K562 (cell line): ENCODE data around the gene ERC2. TPM values are rescaled to one million over a fixed set of nuclear protein-coding genes. Genes with fewer than 3 reads are reported as not detected.

ENCODE experiments used
- ATAC-seq: fragments of 200-7000 bp; cut with Tn5 transposase; 3 replicates; pipeline ENCODE4 v1.9.1; 2020; ENCODE audit warnings: moderate library complexity
- BruUV-seq: library from RNA; stranded (reverse); fragments of 400-500 nt; replicated peaks from 2 replicates; lab custom pipeline; 2021; lab: Mats Ljungman, UMichigan
- CTCF ChIA-PET: fragments of 300-600 bp; formaldehyde crosslinking; extraction: SDS; loops from one replicate; lab custom pipeline; 2021; ENCODE audit warnings: low intra/inter-chr PET ratio; lab: Yijun Ruan, JAX
- POLR2A ChIA-PET: fragments of 300-600, 350-650 bp; sonication (Branson Sonifier 250); formaldehyde crosslinking; extraction: SDS; loops from one replicate; lab custom pipeline; 2021; ENCODE audit warnings: antibody characterized with exemption, inconsistent platforms; lab: Yijun Ruan, JAX
- DNase-seq, 4 experiments: peaks; one replicate each; pipeline versions ENCODE4 v3.0.0 to v3.0.0-alpha.2; 2011 to 2018; ENCODE audit warnings: low spot score in 3 of 4, mixed read lengths in 3 of 4; ENCODE audit errors: extremely low read depth in 1 of 4
- FAIRE-seq: peaks from 2 replicates; lab custom pipeline; 2011; peaks lifted over from hg19 to GRCh38; lab: Jason Lieb, UNC
- H2AFZ ChIP-seq: 2 replicates; pipeline ENCODE4 v1.6.0; 2011; ENCODE audit warnings: low read depth, low read length, control low read depth, inconsistent platforms
- H3K27ac ChIP-seq: fragments of 200-600 bp; 3 replicates; pipeline ENCODE4 v1.8.0; 2011; ENCODE audit warnings: low read depth, mild to moderate bottlenecking, control low read depth, inconsistent platforms, low read length, moderate library complexity, mixed read lengths; ENCODE audit errors: extremely low read depth
- H3K27me3 ChIP-seq, 2 experiments: fragments of 300-600 bp in 1 of 2; 2 replicates in 1 of 2; 3 replicates in 1 of 2; pipeline versions ENCODE4 v1.6.0 to v1.8.0; 2011; ENCODE audit warnings: inconsistent platforms in 2 of 2, low read length in 2 of 2, mild to moderate bottlenecking in 1 of 2, mixed read lengths in 1 of 2, moderate library complexity in 1 of 2; ENCODE audit not compliant: control insufficient read depth in 2 of 2, insufficient read depth in 2 of 2
- H3K36me3 ChIP-seq: fragments of 300-600 bp; 3 replicates; pipeline ENCODE4 v1.8.0; 2011; ENCODE audit warnings: mild to moderate bottlenecking, low read length, inconsistent platforms; ENCODE audit not compliant: control insufficient read depth, insufficient read depth
- H3K4me1 ChIP-seq, 2 experiments: fragments of 200-600 bp in 1 of 2; replicated peaks in 1 of 2; 2 replicates in 1 of 2; 3 replicates in 1 of 2; pipeline versions ENCODE4 v1.5.1 to v1.8.0; 2011; ENCODE audit warnings: inconsistent platforms in 2 of 2, low read length in 2 of 2, mild to moderate bottlenecking in 1 of 2, mixed read lengths in 1 of 2, moderate library complexity in 1 of 2; ENCODE audit not compliant: control insufficient read depth in 2 of 2, insufficient read depth in 2 of 2
- H3K4me2 ChIP-seq: 2 replicates; pipeline ENCODE4 v1.6.1; 2011; ENCODE audit warnings: low read length, control low read depth, inconsistent platforms, mixed read lengths; ENCODE audit not compliant: insufficient read depth
- H3K4me3 ChIP-seq: fragments of 200-600 bp; sonication (generic), shearing (Covaris generic); 2 replicates; pipeline ENCODE4 v1.5.1; 2016; ENCODE audit warnings: control low read depth, inconsistent platforms
- H3K79me2 ChIP-seq: fragments of 200-600 bp; 3 replicates; pipeline ENCODE4 v1.8.0; 2011; ENCODE audit warnings: low read length, inconsistent platforms; ENCODE audit not compliant: control insufficient read depth, insufficient read depth
- H3K9ac ChIP-seq, 2 experiments: 2 replicates each; pipeline versions ENCODE4 v1.6.0 to v1.6.1; 2011; ENCODE audit warnings: low read depth in 2 of 2, low read length in 2 of 2, control low read depth in 1 of 2, inconsistent platforms in 1 of 2, mild to moderate bottlenecking in 1 of 2, mixed read lengths in 1 of 2; ENCODE audit not compliant: insufficient read depth in 1 of 2
- H3K9me1 ChIP-seq: one replicate; pipeline ENCODE4 v1.6.0; 2011; ENCODE audit warnings: inconsistent platforms, mild to moderate bottlenecking, low read length, moderate library complexity; ENCODE audit not compliant: control insufficient read depth, insufficient read depth
- H3K9me3 ChIP-seq: replicated peaks from 2 replicates; pipeline ENCODE4 v1.5.1; 2011; ENCODE audit warnings: low read depth, low read length, inconsistent platforms; ENCODE audit not compliant: control insufficient read depth, insufficient read depth
- H4K20me1 ChIP-seq: replicated peaks from 2 replicates; pipeline ENCODE4 v1.6.1; 2011; ENCODE audit warnings: low read length, inconsistent platforms, mixed read lengths; ENCODE audit not compliant: control insufficient read depth, insufficient read depth
- ESRRA ChIP-seq: fragments of 450-650 bp; IDR thresholded peaks from 2 replicates; pipeline ENCODE4 v1.6.1; 2014; ENCODE audit warnings: low read depth, mild to moderate bottlenecking, moderate library complexity, borderline replicate concordance
- MYBL2 ChIP-seq, 2 experiments: fragments of 450-650 bp in 1 of 2; sonication (generic) in 1 of 2; formaldehyde crosslinking in 1 of 2; IDR thresholded peaks; 2 replicates each; pipeline versions ENCODE4 v1.6.1 to v1.8.1; 2017 to 2022; ENCODE audit warnings: borderline replicate concordance in 1 of 2, inconsistent platforms in 1 of 2, low read depth in 1 of 2, mild to moderate bottlenecking in 1 of 2, missing genetic modification reagents in 1 of 2, moderate library complexity in 1 of 2
- NCOA2 ChIP-seq, 2 experiments: fragments of 450-650 bp; IDR thresholded peaks; 2 replicates each; pipeline ENCODE4 v1.6.1; 2018; ENCODE audit warnings: mild to moderate bottlenecking in 2 of 2, moderate library complexity in 1 of 2; ENCODE audit not compliant: partially characterized antibody in 2 of 2
- PCBP1 ChIP-seq: fragments of 200-400 bp; formaldehyde crosslinking; IDR thresholded peaks from 2 replicates; pipeline ENCODE4 v1.6.1; 2018; ENCODE audit warnings: mild to moderate bottlenecking, low read depth, low read length; ENCODE audit not compliant: poor library complexity, severe bottlenecking
- SAFB ChIP-seq: fragments of 200-400 bp; formaldehyde crosslinking; IDR thresholded peaks from 2 replicates; pipeline ENCODE4 v1.6.1; 2017; ENCODE audit warnings: low read depth, low read length, borderline replicate concordance
- SMARCA5 ChIP-seq: fragments of 450-650 bp; IDR thresholded peaks from 2 replicates; pipeline ENCODE4 v1.6.1; 2016
- ZFP36 ChIP-seq: fragments of 150-350 bp; IDR thresholded peaks from 2 replicates; pipeline ENCODE4 v1.6.1; 2018; ENCODE audit warnings: low read length, low read depth; ENCODE audit not compliant: partially characterized antibody
- ZNF134 ChIP-seq: fragments of 250-450 bp; sonication (Bioruptor Pico); conservative IDR thresholded peaks from 2 replicates; pipeline ENCODE4 v1.4.0; 2020
- ZSCAN29 ChIP-seq: fragments of 450-650 bp; IDR thresholded peaks from 2 replicates; pipeline ENCODE4 v1.6.1; 2017
- WGBS: fragments of 100-300 bp; shearing (Covaris generic); methylation state at CpG from one replicate; pipeline ENCODE4 v1.1.6; 2016; ENCODE audit warnings: low coverage, mixed read lengths; ENCODE audit not compliant: insufficient coverage; ENCODE audit errors: missing lambda C conversion rate; 5-methylcytosine and 5-hydroxymethylcytosine counted together
- in situ Hi-C: fragments of 300-500 bp; cut with MboI; formaldehyde crosslinking; loops from 4 replicates; pipeline ENCODE4 v1.15.0; 2018; ENCODE audit warnings: inconsistent platforms, mixed read lengths
- intact Hi-C: fragments of 100-400 bp; cut with micrococcal nuclease; formaldehyde crosslinking; loops from 2 replicates; pipeline ENCODE4 v1.14.2; 2022
- polyA plus RNA-seq, 8 experiments: library from polyadenylated mRNA; depleted of rRNA in 4 of 8; stranded (reverse) in 5 of 8; unstranded in 3 of 8; fragments of >200 nt; fragmentation: Nextera tagmentation in 2 of 8; fragmentation: Illumina TruSeq in 1 of 8; extraction: Ambion mirVana in 2 of 8; extraction: Trizol in 1 of 8; gene quantifications; 2 replicates each; pipeline versions ENCODE4 v1.2.1 to v1.2.3, GENCODE V29; 2011 to 2014; ENCODE audit warnings: inconsistent platforms in 1 of 8, missing spikeins in 1 of 8
- total RNA-seq, 7 experiments: library from RNA; depleted of rRNA in 6 of 7; stranded (reverse); fragments of >200 nt in 6 of 7; fragmentation: Illumina TruSeq in 2 of 7; extraction: Trizol in 2 of 7; gene quantifications; 2 replicates each; pipeline versions ENCODE4 v1.2.1 to v1.2.3, GENCODE V29; 2011 to 2021; ENCODE audit warnings: low replicate concordance in 1 of 7
- TF ChIP-seq, protein P1 (sequence below): fragments of 150-350 bp; IDR thresholded peaks from 2 replicates; pipeline ENCODE4 v1.6.1; 2014; ENCODE audit warnings: low read depth, mild to moderate bottlenecking, low read length, borderline replicate concordance
- TF ChIP-seq, protein P2 (sequence below): fragments of 450-650 bp; IDR thresholded peaks from 2 replicates; pipeline ENCODE4 v1.6.1; 2016; ENCODE audit warnings: borderline replicate concordance

The ERC2 gene
- total and polyA plus RNA-seq, 9 of the 15 experiments (the other 6 are each of a cell fraction or from before 2014, with no cell fraction given): 0.04 to 0.18 (median 0.07) TPM; not detected in 2

DNA sequence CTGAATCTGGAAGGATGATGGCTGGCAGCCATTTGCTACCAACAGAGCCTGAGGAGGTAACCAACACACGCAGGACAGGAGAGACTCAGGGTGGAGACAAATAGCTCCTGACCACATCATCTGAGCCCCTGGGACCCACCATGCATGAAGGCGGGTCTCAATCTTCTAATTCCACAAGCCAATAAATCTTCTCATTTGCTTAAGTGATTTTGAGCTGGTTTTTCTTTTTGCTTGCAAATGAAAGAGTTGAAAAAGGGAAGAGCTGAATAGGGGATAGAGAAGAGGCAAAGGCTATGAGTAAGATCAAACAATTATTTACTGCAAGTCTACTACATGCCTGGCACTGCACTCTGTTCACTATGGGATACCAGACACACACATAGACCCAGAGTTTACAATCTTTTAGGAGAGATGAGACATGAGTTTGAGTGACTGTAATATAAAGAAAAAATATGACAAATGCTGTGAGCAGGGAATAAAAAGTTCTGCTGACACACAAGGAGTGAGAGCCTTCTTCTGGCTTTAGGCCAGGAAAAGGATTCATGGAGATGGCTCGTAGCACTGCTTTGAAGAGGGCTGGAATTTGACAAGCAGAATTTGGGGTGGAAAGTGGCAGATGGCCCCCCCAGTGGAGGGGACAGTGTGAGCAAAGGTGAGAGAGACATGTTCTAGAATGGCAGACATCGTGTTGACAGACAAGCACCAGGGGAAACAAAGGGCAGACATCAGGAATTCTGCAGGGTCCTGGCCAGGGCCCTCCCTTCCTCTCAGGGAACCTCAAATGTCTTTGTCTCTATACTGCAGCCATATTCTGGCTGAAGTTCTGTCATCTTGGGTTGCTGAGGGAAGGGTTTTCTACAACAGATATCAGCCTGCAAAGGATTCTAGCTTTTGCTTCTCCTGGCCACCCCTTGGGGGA is 911.4 kb downstream of the ERC2 start (continued):
- TF ChIP-seq, protein P1, sequence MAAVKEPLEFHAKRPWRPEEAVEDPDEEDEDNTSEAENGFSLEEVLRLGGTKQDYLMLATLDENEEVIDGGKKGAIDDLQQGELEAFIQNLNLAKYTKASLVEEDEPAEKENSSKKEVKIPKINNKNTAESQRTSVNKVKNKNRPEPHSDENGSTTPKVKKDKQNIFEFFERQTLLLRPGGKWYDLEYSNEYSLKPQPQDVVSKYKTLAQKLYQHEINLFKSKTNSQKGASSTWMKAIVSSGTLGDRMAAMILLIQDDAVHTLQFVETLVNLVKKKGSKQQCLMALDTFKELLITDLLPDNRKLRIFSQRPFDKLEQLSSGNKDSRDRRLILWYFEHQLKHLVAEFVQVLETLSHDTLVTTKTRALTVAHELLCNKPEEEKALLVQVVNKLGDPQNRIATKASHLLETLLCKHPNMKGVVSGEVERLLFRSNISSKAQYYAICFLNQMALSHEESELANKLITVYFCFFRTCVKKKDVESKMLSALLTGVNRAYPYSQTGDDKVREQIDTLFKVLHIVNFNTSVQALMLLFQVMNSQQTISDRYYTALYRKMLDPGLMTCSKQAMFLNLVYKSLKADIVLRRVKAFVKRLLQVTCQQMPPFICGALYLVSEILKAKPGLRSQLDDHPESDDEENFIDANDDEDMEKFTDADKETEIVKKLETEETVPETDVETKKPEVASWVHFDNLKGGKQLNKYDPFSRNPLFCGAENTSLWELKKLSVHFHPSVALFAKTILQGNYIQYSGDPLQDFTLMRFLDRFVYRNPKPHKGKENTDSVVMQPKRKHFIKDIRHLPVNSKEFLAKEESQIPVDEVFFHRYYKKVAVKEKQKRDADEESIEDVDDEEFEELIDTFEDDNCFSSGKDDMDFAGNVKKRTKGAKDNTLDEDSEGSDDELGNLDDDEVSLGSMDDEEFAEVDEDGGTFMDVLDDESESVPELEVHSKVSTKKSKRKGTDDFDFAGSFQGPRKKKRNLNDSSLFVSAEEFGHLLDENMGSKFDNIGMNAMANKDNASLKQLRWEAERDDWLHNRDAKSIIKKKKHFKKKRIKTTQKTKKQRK: no peak
- no peak for TF ChIP-seq SMARCA5
- TF ChIP-seq, all 486 proteins: peak for 0

DNA sequence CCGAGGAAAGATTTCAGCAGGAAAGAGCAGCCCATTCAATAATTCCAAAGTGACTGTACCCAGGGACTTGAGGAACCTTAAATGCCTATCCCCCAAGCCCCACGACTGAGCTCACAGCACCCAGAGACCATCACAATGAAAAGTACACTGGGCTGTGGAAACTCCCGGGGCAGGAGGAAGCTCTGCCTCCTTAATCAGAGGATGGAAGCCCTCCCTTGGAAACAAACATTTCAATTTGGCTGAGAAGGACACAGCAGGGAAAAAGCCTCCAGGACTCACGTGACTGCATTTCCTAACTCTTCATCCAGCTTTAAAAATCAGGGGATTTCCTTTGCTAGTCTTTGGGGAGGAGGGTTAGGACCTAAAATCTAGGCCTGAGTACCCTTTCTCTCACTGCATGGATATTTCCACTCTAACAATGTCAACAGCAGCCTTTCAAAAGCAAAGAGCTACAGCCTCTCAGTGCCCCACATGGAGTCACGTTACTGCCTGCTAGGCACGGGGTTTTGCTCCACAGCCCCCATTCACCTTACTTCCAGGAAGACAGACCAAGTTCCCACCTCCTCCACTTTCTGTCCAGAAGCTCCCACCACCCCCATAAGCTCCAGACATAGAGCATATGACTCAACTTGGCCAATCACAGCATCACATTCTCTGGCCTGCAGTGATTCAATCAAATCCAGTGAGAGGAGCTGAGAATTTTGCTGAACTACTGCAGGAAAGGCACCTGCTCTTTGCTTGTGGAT is 912.2 kb downstream of the ERC2 start:
- in situ Hi-C loops: no loop called here
- Histone ChIP-seq H3K4me1 (no peaks in the 10 kb centered on the region), H4K20me1 (no peaks in the 10 kb centered on the region), H3K9ac (no peak overlapping the region), H3K9me1 (no peaks in the 10 kb centered on the region), H3K27me3 (no peaks in the 10 kb centered on the region), H3K4me3 (no peak overlapping the region), H3K4me2 (no peak overlapping the region), H3K79me2 (no peaks in the 10 kb centered on the region), H3K27ac (no peak overlapping the region), H3K36me3 (no peaks in the 10 kb centered on the region), H2AFZ (no peak overlapping the region), H3K9me3 (no peaks in the 10 kb centered on the region)
- DNase-seq: no peak
- WGBS: 5% methylated on average over 4 of the region's 6 CpGs
- intact Hi-C loops: no loop called here
- no peak for ATAC-seq
- no TSS peak for BruUV-seq
- FAIRE-seq: no peak
- POLR2A ChIA-PET: interaction anchor here (0.7 kb wide), 1 partner anchor 216 kb away, joined by 3 read pairs; no protein-coding TSS in a partner anchor
- CTCF ChIA-PET: no interaction called here
- TF ChIP-seq ZFP36 (no peak), ZNF134 (no peak), MYBL2 (IDR thresholded peaks at IDR 0.05; ENCODE audit: low read depth) (no peak), MYBL2 (CRISPR knock-in tag; IDR thresholded peaks at IDR 0.05; ENCODE audit: borderline replicate concordance) (no peak), PCBP1 (no peak), ZSCAN29 (no peak), NCOA2 (IDR thresholded peaks at IDR 0.05; ENCODE audit: partially characterized antibody in 2 of 2) (no peak), SAFB (no peak), ESRRA (no peak)
- TF ChIP-seq, protein P2, sequence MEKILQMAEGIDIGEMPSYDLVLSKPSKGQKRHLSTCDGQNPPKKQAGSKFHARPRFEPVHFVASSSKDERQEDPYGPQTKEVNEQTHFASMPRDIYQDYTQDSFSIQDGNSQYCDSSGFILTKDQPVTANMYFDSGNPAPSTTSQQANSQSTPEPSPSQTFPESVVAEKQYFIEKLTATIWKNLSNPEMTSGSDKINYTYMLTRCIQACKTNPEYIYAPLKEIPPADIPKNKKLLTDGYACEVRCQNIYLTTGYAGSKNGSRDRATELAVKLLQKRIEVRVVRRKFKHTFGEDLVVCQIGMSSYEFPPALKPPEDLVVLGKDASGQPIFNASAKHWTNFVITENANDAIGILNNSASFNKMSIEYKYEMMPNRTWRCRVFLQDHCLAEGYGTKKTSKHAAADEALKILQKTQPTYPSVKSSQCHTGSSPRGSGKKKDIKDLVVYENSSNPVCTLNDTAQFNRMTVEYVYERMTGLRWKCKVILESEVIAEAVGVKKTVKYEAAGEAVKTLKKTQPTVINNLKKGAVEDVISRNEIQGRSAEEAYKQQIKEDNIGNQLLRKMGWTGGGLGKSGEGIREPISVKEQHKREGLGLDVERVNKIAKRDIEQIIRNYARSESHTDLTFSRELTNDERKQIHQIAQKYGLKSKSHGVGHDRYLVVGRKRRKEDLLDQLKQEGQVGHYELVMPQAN: no peak
